CD14-positive monocyte (primary cell): ENCODE measurements around the gene PLBD1. TPM values are rescaled to one million over a fixed set of nuclear protein-coding genes. Genes with fewer than 3 reads are reported as not detected.

Source experiments
- DNase-seq, 3 donors: peaks; one replicate each; pipeline ENCODE4 v3.0.0-alpha.2; 2011 to 2022
- H2AFZ ChIP-seq: 2 replicates; pipeline ENCODE4 v1.6.0; 2012; ENCODE audit warnings: mild to moderate bottlenecking, low read depth, low read length, inconsistent platforms; ENCODE audit not compliant: insufficient read depth, poor library complexity, severe bottlenecking
- H3K27ac ChIP-seq, 2 donors: 1 replicate in 1 of 2; 2 replicates in 1 of 2; pipeline ENCODE4 v1.5.1; 2012 to 2013; ENCODE audit warnings: low read length in 2 of 2, control low read depth in 1 of 2, inconsistent platforms in 1 of 2, low read depth in 1 of 2, mild to moderate bottlenecking in 1 of 2
- H3K27me3 ChIP-seq, 2 donors: one replicate each; pipeline versions ENCODE4 v1.6.0 to v1.6.1; 2011 to 2013; ENCODE audit warnings: low read length in 2 of 2; ENCODE audit not compliant: control insufficient read depth in 2 of 2, insufficient read depth in 2 of 2
- H3K36me3 ChIP-seq, 2 donors: replicated peaks in 1 of 2; 1 replicate in 1 of 2; 2 replicates in 1 of 2; pipeline versions ENCODE4 v1.5.1 to v1.6.1; 2012 to 2013; ENCODE audit warnings: low read length in 2 of 2, control low read depth in 1 of 2, inconsistent platforms in 1 of 2, mild to moderate bottlenecking in 1 of 2; ENCODE audit not compliant: insufficient read depth in 2 of 2, control insufficient read depth in 1 of 2
- H3K4me1 ChIP-seq, 2 donors: 1 replicate in 1 of 2; 2 replicates in 1 of 2; pipeline versions ENCODE4 v1.5.1 to v1.6.1; 2012 to 2013; ENCODE audit warnings: low read length in 2 of 2, control low read depth in 1 of 2, inconsistent platforms in 1 of 2, mild to moderate bottlenecking in 1 of 2, moderate library complexity in 1 of 2; ENCODE audit not compliant: insufficient read depth in 2 of 2, control insufficient read depth in 1 of 2
- H3K4me2 ChIP-seq: replicated peaks from 2 replicates; pipeline ENCODE3; 2012; ENCODE audit warnings: low read length, moderate library complexity, mild to moderate bottlenecking; ENCODE audit not compliant: poor library complexity, severe bottlenecking; ENCODE audit errors: extremely low read depth
- H3K4me3 ChIP-seq, 3 experiments: fragments of 200-600 bp in 1 of 3; sonication (generic) in 1 of 3; replicated peaks in 1 of 3; 1 replicate in 2 of 3; 2 replicates in 1 of 3; pipeline ENCODE4 v1.5.1; 2011 to 2013; ENCODE audit warnings: low read length in 3 of 3, mild to moderate bottlenecking in 3 of 3, control low read depth in 2 of 3, low read depth in 2 of 3, inconsistent platforms in 1 of 3, moderate library complexity in 1 of 3
- H3K79me2 ChIP-seq: 2 replicates; pipeline ENCODE4 v1.6.0; 2012; ENCODE audit warnings: mild to moderate bottlenecking, control low read depth, inconsistent platforms, low read length, moderate library complexity; ENCODE audit not compliant: insufficient read depth
- H3K9ac ChIP-seq: 2 replicates; pipeline ENCODE4 v1.6.0; 2017; ENCODE audit warnings: low read length, mild to moderate bottlenecking; ENCODE audit not compliant: insufficient read depth, poor library complexity, severe bottlenecking
- H3K9me3 ChIP-seq, 2 donors: replicated peaks in 1 of 2; 1 replicate in 1 of 2; 2 replicates in 1 of 2; pipeline versions ENCODE4 v1.5.1 to v1.6.1; 2012 to 2013; ENCODE audit warnings: low read length in 2 of 2, control low read depth in 1 of 2; ENCODE audit not compliant: control insufficient read depth in 1 of 2, insufficient read depth in 1 of 2
- H4K20me1 ChIP-seq: 2 replicates; pipeline ENCODE4 v1.6.0; 2012; ENCODE audit warnings: mild to moderate bottlenecking, low read length, control low read depth, moderate library complexity; ENCODE audit not compliant: insufficient read depth
- H3K27ac Mint-ChIP-seq, 7 donors: one replicate each; pipeline ENCODE4 v1.8.0; 2020; ENCODE audit warnings: mild to moderate bottlenecking in 7 of 7, mixed read lengths in 7 of 7, moderate library complexity in 6 of 7, inconsistent platforms in 2 of 7
- H3K27me3 Mint-ChIP-seq, 3 donors: one replicate each; pipeline ENCODE4 v1.8.0; 2021 to 2022; ENCODE audit warnings: low read depth in 3 of 3, mild to moderate bottlenecking in 3 of 3, mixed read lengths in 3 of 3, moderate library complexity in 3 of 3, inconsistent platforms in 1 of 3
- H3K36me3 Mint-ChIP-seq, 2 donors: one replicate each; pipeline ENCODE4 v1.8.0; 2020; ENCODE audit warnings: mixed read lengths in 2 of 2, inconsistent platforms in 1 of 2, mild to moderate bottlenecking in 1 of 2
- H3K4me1 Mint-ChIP-seq: one replicate; pipeline ENCODE4 v1.8.0; 2020; ENCODE audit warnings: mild to moderate bottlenecking, mixed read lengths
- H3K4me3 Mint-ChIP-seq, 2 donors: one replicate each; pipeline ENCODE4 v1.8.0; 2020; ENCODE audit warnings: mild to moderate bottlenecking in 2 of 2, mixed read lengths in 2 of 2, moderate library complexity in 1 of 2
- H3K9me3 Mint-ChIP-seq, 7 donors: one replicate each; pipeline ENCODE4 v1.8.0; 2020 to 2022; ENCODE audit warnings: mixed read lengths in 7 of 7, mild to moderate bottlenecking in 6 of 7, moderate library complexity in 6 of 7, inconsistent platforms in 2 of 7
- CTCF ChIP-seq: fragments of 200-600 bp; IDR thresholded peaks from one replicate; pipeline ENCODE4 v1.8.0; 2022; ENCODE audit warnings: antibody characterized with exemption, mild to moderate bottlenecking
- WGBS: methylation state at CpG from one replicate; pipeline ENCODE4 v1.1.5; 2013; ENCODE audit warnings: missing lambda C conversion rate; ENCODE audit not compliant: insufficient coverage; 5-methylcytosine and 5-hydroxymethylcytosine counted together
- intact Hi-C, 2 donors: fragments of 100-400 bp; cut with micrococcal nuclease; formaldehyde crosslinking; loops; one replicate each; pipeline versions ENCODE4 v1.15.0 to v1.15.1; 2023
- polyA plus RNA-seq, 3 donors: library from polyadenylated mRNA; depleted of rRNA in 1 of 3; unstranded in 2 of 3; stranded (reverse) in 1 of 3; fragments of 300-500 nt in 2 of 3; fragments of >200 nt in 1 of 3; fragmentation: Illumina TruSeq in 2 of 3; gene quantifications; 1 replicate in 2 of 3; 2 replicates in 1 of 3; pipeline ENCODE4 v1.2.3, GENCODE V29; 2012 to 2021

The PLBD1 gene
- polyA plus RNA-seq, 3 donors: 317 to 876 (median 543) TPM

GRCh38 chr12:14479004-14479403 is 88.7 kb downstream of the PLBD1 start:
- Mint-ChIP-seq H3K4me1 (no peaks in the 10 kb centered on the region), H3K27ac (no peak overlapping the region), H3K27me3 (no peaks in the 10 kb centered on the region), H3K36me3 (peaks cover 75 to 82% of the 10 kb centered on the region in 2 donors), H3K4me3 (no peak overlapping the region), H3K9me3 (peaks cover 5 to 22% (median 9%) of the 10 kb centered on the region in 7 donors)
- Histone ChIP-seq H3K4me1 (no peaks in the 10 kb centered on the region), H3K36me3 (peaks cover 83 to 95% of the 10 kb centered on the region in 2 donors), H3K4me2 (no peak overlapping the region), H3K27ac (no peak overlapping the region), H3K4me3 (no peak overlapping the region), H4K20me1 (peaks cover 12% of the 10 kb centered on the region), H3K27me3 (no peaks in the 10 kb centered on the region), H3K79me2 (no peaks in the 10 kb centered on the region), H3K9me3 (peaks cover 10 to 20% of the 10 kb centered on the region in 2 donors), H2AFZ (no peak overlapping the region), H3K9ac (no peak overlapping the region)
- intact Hi-C loops: no loop called here
- WGBS: no CpG with 5 or more reads among the region's 1 CpG
- DNase-seq: no peak
- TF ChIP-seq CTCF: no peak

DNA sequence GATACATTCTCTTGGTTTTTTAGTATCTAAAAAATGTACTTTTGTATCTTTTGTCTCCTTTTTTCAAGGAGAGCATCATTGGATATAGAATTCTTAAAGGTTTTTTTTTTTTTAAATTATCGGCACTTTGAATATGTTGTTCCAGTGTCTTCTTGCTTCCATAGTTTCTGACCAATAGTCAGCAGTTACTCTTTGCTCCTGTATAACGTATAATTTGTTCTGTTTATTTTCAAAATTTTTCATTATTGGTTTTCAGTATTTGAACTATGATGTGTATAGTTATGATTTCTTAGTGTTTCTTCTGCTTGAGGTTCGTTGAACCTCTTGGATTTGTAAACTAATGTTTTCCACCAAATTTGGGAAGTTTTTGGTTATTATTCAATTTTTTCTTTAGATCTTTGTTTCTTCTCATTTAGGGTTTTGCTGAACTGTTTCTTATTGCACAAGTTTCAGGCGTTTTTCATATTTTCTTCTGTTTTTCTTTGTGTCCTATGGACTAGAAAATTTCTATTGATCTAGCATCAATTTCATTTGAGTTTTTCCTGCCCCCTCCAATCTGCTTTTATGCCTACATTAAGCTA is 93.9 kb downstream of the PLBD1 start:
- no peak overlapping the region for H3K4me2 ChIP-seq
- DNase-seq: no peak
- H3K4me1 ChIP-seq: no peaks in the 10 kb centered on the region
- H3K27me3 ChIP-seq: no peaks in the 10 kb centered on the region
- Mint-ChIP-seq H3K4me3 (no peak overlapping the region), H3K4me1 (no peaks in the 10 kb centered on the region), H3K9me3 (peaks cover 21 to 48% (median 33%) of the 10 kb centered on the region in 7 donors), H3K27me3 (no peaks in the 10 kb centered on the region), H3K27ac (no peak overlapping the region), H3K36me3 (peaks cover 62 to 77% of the 10 kb centered on the region in 2 donors)
- H3K9ac ChIP-seq: no peak overlapping the region
- peaks cover 5% of the 10 kb centered on the region for H4K20me1 ChIP-seq
- no CpG with 5 or more reads among the region's 4 CpGs for WGBS
- H2AFZ ChIP-seq: no peak overlapping the region
- TF ChIP-seq CTCF: no peak
- H3K27ac ChIP-seq: no peak overlapping the region
- peaks cover 13 to 53% of the 10 kb centered on the region in 2 donors for H3K9me3 ChIP-seq
- no peaks in the 10 kb centered on the region for H3K79me2 ChIP-seq
- peaks cover 68 to 94% of the 10 kb centered on the region in 2 donors for H3K36me3 ChIP-seq
- intact Hi-C loops: no loop called here
- no peak overlapping the region for H3K4me3 ChIP-seq
